Gastroesophageal sphincter (tissue), 4 donors: ENCODE results near the gene DYSF. TPM values are rescaled to one million over a fixed set of nuclear protein-coding genes. Genes with fewer than 3 reads are reported as not detected.

Source experiments
- ATAC-seq: fragments of 150-250 bp; one replicate; pipeline ENCODE4 v1.9.1; 2016; ENCODE audit warnings: mild to moderate bottlenecking, moderate library complexity
- H3K27ac ChIP-seq, 4 donors: fragments of 200-600 bp; sonication (generic) in 3 of 4; 1 replicate in 3 of 4; 2 replicates in 1 of 4; pipeline ENCODE4 v1.5.1; 2016 to 2019
- H3K27me3 ChIP-seq: fragments of 200-600 bp; sonication (generic); one replicate; pipeline ENCODE4 v1.5.1; 2019
- H3K36me3 ChIP-seq, 2 donors: fragments of 200-600 bp; sonication (generic); one replicate each; pipeline ENCODE4 v1.5.1; 2019; ENCODE audit warnings: control low read depth in 1 of 2
- H3K4me1 ChIP-seq, 3 donors: fragments of 200-600 bp; sonication (generic); 1 replicate in 2 of 3; 2 replicates in 1 of 3; pipeline ENCODE4 v1.5.1; 2016 to 2019; ENCODE audit warnings: control low read depth in 2 of 3
- H3K4me3 ChIP-seq, 2 donors: fragments of 200-600 bp; sonication (generic); one replicate each; pipeline ENCODE4 v1.5.1; 2019; ENCODE audit warnings: mild to moderate bottlenecking in 1 of 2, moderate library complexity in 1 of 2
- H3K9me3 ChIP-seq, 3 donors: fragments of 200-600 bp; sonication (generic); one replicate each; pipeline ENCODE4 v1.5.1; 2017 to 2019; ENCODE audit warnings: control low read depth in 2 of 3
- EP300 ChIP-seq: sonication (generic); formaldehyde crosslinking; IDR thresholded peaks from one replicate; pipeline ENCODE4 v1.6.1; 2017; ENCODE audit warnings: antibody characterized with exemption, mild to moderate bottlenecking
- POLR2A ChIP-seq, 2 donors: fragments of 450-650 bp; IDR thresholded peaks; one replicate each; pipeline ENCODE4 v1.6.1; 2017; ENCODE audit warnings: antibody characterized with exemption in 2 of 2, mild to moderate bottlenecking in 2 of 2, moderate library complexity in 1 of 2
- POLR2AphosphoS5 ChIP-seq: sonication (generic); formaldehyde crosslinking; IDR thresholded peaks from one replicate; pipeline ENCODE4 v1.6.1; 2017; ENCODE audit warnings: antibody characterized with exemption
- WGBS, 2 donors: methylation state at CpG; one replicate each; pipeline ENCODE4 v1.1.5; 2018; ENCODE audit warnings: low coverage in 1 of 2; 5-methylcytosine and 5-hydroxymethylcytosine counted together
- total RNA-seq, 4 donors: library from RNA; depleted of rRNA; stranded (reverse); fragments of >200 nt; gene quantifications; one replicate each; pipeline ENCODE4 v1.1.0, GENCODE V29; 2016
- TF ChIP-seq, protein P1 (sequence below), 4 experiments: fragments of 200-600 bp in 2 of 4; fragments of 450-650 bp in 2 of 4; sonication (generic) in 1 of 4; IDR thresholded peaks; one replicate each; pipeline ENCODE4 v1.5.1; 2017 to 2019; ENCODE audit warnings: antibody characterized with exemption in 4 of 4, mild to moderate bottlenecking in 2 of 4, moderate library complexity in 2 of 4

Gene DYSF
- total RNA-seq, 4 donors from 2014 or later: 11.0 to 50.1 (median 17.4) TPM

DNA sequence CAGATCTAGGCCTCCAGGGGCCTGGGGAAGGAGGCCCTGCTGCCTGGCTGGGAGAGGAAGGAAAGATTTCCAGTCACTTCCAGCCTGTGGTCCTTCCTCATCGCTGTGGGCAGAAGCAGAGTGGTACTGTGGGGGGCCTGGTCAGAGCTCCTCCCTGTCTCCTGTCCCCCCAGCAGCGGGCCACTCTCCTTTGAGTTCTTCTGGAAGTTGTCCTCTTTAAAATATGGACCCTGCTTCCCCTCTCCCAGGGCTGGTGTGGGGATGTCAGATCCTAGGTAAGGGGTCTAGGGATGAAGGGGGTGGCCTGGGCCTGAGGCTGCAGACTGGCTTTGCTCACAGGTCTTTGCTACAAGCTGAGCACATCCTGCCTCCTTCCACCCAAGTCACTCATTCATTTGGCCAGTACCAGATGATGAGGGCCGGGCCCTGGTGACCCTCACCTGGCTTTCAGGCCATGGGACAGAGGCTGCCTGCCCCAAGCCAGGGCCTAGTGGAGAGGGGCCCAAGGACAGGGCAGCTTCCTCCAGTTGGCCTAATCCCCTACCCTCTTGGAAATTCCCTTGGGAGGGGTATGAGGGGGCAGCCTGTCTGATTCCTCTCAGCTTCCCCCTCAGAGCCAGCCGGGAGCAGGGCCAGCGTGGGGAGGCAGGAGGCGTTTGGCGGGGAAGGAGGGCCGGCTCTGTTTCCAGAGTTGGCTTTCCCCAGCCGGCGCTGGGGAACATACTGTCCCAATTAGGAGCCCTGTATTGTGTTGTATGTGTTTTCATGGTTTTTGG lies 231.9 kb downstream of the DYSF start:
- ATAC-seq: no peak
- no peaks in the 10 kb centered on the region for H3K4me1 ChIP-seq
- WGBS, 2 donors: 100% methylated on average over 3 of the region's 10 CpGs; no CpG with 5 or more reads in 1 of the 2 donors
- no peak overlapping the region for H3K4me3 ChIP-seq
- TF ChIP-seq, protein P1, sequence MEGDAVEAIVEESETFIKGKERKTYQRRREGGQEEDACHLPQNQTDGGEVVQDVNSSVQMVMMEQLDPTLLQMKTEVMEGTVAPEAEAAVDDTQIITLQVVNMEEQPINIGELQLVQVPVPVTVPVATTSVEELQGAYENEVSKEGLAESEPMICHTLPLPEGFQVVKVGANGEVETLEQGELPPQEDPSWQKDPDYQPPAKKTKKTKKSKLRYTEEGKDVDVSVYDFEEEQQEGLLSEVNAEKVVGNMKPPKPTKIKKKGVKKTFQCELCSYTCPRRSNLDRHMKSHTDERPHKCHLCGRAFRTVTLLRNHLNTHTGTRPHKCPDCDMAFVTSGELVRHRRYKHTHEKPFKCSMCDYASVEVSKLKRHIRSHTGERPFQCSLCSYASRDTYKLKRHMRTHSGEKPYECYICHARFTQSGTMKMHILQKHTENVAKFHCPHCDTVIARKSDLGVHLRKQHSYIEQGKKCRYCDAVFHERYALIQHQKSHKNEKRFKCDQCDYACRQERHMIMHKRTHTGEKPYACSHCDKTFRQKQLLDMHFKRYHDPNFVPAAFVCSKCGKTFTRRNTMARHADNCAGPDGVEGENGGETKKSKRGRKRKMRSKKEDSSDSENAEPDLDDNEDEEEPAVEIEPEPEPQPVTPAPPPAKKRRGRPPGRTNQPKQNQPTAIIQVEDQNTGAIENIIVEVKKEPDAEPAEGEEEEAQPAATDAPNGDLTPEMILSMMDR (IDR thresholded peaks at IDR 0.05): no peak
- TF ChIP-seq POLR2AphosphoS5 (no peak), POLR2A (IDR thresholded peaks at IDR 0.05) (no peak), EP300 (no peak)
- H3K9me3 ChIP-seq: no peaks in the 10 kb centered on the region
- peaks cover 0 to 82% of the 10 kb centered on the region in 2 donors for H3K36me3 ChIP-seq
- H3K27me3 ChIP-seq: no peaks in the 10 kb centered on the region
- H3K27ac ChIP-seq: no peak overlapping the region

GRCh38 chr2:71685941-71686611 lies 232.7 kb downstream of the DYSF start:
- H3K27ac ChIP-seq: no peak overlapping the region
- 89 to 100% methylated on average over 3 to 5 of the region's 13 CpGs for WGBS, 2 donors
- ATAC-seq: no peak
- no peaks in the 10 kb centered on the region for H3K27me3 ChIP-seq
- H3K4me3 ChIP-seq: no peak overlapping the region
- H3K36me3 ChIP-seq: peaks cover 0 to 78% of the 10 kb centered on the region in 2 donors
- no peaks in the 10 kb centered on the region for H3K9me3 ChIP-seq
- TF ChIP-seq EP300: no peak
- TF ChIP-seq POLR2AphosphoS5: no peak
- no peaks in the 10 kb centered on the region for H3K4me1 ChIP-seq

GRCh38 chr2:71686781-71687180 lies 233.4 kb downstream of the DYSF start:
- TF ChIP-seq POLR2AphosphoS5 (no peak), POLR2A (IDR thresholded peaks at IDR 0.05) (no peak), EP300 (no peak)
- TF ChIP-seq, protein P1 (IDR thresholded peaks at IDR 0.05): no peak
- H3K4me3 ChIP-seq: no peak overlapping the region
- ATAC-seq: no peak
- no peak overlapping the region for H3K27ac ChIP-seq
- H3K9me3 ChIP-seq: no peaks in the 10 kb centered on the region
- peaks cover 0 to 71% of the 10 kb centered on the region in 2 donors for H3K36me3 ChIP-seq
- H3K4me1 ChIP-seq: no peaks in the 10 kb centered on the region
- no peaks in the 10 kb centered on the region for H3K27me3 ChIP-seq
- 86 to 100% methylated on average over 2 to 4 of the region's 6 CpGs for WGBS, 2 donors

DNA sequence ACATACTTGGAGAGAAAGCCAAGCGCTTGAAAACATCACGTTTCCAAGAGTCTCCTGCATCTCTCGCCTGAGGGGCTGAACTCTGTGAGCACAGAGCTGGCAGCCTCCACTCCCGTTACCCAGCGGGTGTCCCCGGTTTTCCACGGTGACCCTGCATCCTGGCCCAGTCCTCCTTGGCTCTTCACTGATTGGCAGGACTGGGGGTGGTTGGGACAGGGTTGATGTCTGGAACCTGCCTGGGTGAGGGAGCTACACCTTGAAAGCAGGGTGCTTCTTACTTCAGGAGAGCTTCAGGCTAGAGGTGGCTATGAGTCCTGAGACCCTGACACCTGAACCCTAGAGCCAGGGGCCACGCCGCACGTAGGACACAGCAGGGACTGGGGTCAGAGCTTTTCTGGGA lies 234.1 kb downstream of the DYSF start:
- WGBS, 2 donors: 80% methylated on average over 2 of the region's 10 CpGs; no CpG with 5 or more reads in 1 of the 2 donors
- ATAC-seq: no peak
- no peak overlapping the region for H3K4me3 ChIP-seq

DNA sequence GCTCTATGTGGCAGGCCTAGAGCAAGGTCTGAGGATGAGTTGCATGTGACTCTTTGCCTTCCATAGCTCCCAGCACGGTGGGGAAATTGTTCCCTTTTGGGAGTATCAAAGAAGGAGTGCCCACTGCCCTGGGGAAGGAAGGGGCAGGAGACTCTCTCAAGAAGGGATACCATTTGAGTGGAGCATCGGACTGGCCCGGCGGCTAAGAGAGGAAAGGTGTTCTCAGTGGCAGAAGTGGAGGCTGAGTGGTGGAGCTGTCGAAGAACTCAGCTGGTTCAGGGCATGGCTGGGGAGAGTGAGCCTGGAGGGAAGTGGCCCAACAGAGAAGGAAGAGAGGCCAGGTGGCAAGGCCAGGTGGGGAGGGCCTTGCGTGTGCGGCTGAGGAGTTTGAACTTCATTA lies 235.2 kb downstream of the DYSF start:
- H3K36me3 ChIP-seq: peaks cover 0 to 53% of the 10 kb centered on the region in 2 donors
- no peak overlapping the region for H3K27ac ChIP-seq
- no peaks in the 10 kb centered on the region for H3K9me3 ChIP-seq
- WGBS, 2 donors: 97% methylated on average over 3 of the region's 7 CpGs
- H3K4me3 ChIP-seq: no peak overlapping the region
- no peaks in the 10 kb centered on the region for H3K4me1 ChIP-seq
- H3K27me3 ChIP-seq: no peaks in the 10 kb centered on the region
- ATAC-seq: no peak
- TF ChIP-seq POLR2A (IDR thresholded peaks at IDR 0.05) (no peak), POLR2AphosphoS5 (no peak), EP300 (no peak)
- TF ChIP-seq, protein P1 (IDR thresholded peaks at IDR 0.05): no peak

More for the DNA sequence above, 234.1 kb downstream of the DYSF start:
- Histone ChIP-seq H3K4me1 (no peaks in the 10 kb centered on the region), H3K36me3 (peaks cover 0 to 64% of the 10 kb centered on the region in 2 donors), H3K9me3 (no peaks in the 10 kb centered on the region), H3K27ac (no peak overlapping the region), H3K27me3 (no peaks in the 10 kb centered on the region)
- TF ChIP-seq, protein P1 (IDR thresholded peaks at IDR 0.05): no peak
- TF ChIP-seq EP300 (no peak), POLR2AphosphoS5 (no peak), POLR2A (IDR thresholded peaks at IDR 0.05) (no peak)
